ENCODE results near the gene MYO18B.

Gene MYO18B

DNA sequence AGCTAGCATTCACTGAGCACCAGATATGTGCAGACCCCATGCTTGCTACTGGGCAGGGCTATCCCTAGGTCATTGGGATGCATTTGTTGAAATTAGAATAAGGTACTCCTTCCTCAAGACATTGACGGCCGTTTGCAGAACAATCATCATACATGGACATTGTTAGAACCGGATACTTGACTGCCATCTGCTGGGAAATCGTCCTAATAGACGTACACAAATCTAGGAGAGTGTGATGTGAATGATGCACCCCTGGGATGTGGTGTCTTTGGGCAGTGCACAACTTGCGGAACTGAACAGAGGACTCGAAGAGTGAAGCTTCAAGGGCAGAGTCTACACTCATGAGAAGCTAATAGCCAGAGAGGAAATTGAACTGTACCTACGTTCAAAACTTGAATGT, 35.9 kb downstream of the MYO18B start:
- no peak for DNase-seq

DNA sequence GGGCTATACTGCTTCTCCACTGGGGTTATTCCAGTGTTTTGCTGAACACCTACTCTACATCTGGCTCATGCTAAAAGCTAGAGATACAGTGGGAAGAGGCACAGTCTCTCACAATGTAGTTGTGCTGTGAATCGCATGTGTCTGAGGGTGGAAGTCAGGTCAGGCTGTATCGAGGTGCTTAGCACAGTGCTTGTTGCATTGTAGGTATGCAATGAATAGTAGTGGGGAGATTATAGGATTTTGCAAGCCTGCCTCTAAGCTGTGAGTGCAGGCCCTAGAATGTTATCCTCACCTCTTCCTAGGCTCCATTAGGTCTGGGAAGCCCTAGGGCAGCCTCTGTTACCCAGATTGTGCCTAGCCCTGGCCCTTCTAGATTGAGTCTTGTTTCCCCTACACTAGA, 37.4 kb downstream of the MYO18B start:
- DNase-seq: no peak

DNA sequence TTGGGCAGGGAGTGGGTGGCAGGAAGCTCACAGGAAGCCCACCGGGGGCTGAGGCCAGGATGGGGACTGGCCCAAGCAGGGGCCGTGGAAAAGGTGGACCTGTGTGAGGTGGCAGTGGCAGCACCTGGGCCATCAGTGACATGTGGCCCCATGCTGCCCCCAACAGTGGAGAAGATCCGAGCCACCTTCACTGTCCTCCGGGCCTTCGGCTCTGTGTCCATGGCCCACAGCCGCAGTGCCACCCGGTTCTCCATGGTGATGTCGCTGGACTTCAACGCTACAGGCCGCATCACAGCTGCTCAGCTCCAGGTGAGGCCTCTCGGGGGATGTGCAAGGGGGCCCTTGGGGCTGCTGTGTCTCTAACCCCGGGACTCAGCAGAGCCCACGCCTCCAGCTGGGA, 37.9 kb downstream of the MYO18B start:
- DNase-seq: no peak

DNA sequence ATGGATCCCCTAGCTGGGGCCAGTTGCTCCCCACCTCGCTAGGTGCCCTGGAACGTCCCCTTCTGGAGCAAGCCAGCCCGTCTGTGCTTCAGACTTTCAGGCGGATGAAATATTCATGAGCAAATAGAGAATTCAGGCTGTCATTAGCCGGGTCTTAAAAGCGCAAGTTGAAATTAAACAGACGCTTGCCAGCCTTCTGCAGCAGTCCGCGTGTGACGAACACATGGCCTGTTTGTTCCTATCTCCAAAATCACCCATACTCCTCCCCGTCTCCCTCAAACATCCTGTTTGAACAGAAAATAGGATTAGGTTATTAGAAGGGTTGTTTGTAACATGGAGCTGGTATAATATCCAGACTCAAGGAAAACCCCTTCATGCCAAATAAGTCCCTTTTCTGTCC, 38.7 kb downstream of the MYO18B start:
- DNase-seq: no peak

DNA sequence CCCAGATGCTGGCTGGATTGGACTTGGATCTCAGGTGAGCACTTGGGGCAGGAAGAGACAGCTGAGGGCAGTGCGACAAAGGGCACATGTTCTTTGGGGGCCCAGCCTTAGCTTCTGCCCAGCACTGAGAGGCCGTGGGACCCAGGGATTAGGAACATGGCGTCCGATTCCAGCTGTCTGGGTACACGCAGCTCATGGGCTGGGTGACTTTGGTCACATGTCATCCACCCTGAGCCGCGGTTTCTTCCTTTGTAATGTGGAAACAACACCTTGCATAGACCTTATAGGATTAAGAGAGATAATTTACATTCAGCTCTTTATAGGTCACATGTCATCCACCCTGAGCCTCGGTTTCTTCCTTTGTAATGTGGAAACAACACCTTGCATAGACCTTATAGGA, 39.8 kb downstream of the MYO18B start:
- DNase-seq: no peak

DNA sequence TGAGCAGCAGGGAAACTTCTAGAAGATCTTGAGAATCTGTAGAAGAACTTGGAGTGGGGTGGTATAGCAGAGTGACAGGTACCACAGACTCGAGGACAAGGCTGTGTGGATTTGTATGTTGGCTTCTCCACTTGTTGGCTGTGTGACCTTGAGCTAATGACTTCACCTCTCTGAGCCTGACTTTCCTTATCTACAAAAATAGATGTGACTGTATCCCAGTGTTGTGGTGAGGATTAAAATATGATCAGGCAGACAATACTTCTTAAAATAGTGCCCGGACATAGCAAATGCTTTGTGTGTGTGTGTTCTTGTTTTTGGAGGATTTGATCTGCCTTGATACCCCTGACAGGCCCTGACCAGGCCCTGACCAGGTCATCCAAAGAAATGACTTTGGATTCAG, 40.8 kb downstream of the MYO18B start:
- no peak for DNase-seq

DNA sequence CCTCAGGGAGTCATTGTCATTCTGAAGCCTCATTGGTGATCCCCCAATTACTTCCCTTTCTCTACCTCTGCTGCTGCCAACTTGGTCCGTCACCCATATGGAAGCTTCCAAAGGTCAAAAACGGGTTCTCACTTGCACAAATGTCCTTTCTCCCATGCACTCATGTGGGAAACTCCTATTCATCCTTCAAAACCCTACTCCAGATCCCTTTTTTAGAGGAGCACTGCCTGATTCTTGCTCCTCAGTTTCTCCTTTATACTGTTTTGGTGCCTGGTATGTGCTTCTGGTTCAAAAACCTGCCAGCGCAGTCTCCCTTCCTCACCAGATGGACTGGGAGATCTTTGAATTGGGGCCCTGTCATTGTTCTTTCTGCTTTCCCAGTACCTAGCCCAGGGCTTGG, 41.9 kb downstream of the MYO18B start:
- DNase-seq: no peak

DNA sequence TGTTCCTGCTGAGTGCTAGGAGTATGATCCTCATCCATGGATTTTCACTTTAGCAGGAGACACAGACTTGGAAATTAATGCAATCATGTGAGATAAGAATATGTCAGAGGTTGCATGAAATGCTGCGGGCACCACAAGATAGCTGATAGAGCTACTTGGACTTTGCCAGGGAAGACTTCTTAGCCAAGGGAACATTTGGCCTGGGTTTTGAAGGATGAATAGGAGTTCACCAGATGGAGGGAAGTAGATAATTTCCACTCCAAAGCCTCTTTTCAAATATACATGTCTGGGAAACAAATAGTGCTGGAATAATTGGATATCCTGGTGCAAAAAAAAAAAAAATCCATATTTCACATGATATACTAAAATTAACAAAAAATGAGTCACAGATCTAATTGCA, 44.2 kb downstream of the MYO18B start:
- no peak for DNase-seq

DNA sequence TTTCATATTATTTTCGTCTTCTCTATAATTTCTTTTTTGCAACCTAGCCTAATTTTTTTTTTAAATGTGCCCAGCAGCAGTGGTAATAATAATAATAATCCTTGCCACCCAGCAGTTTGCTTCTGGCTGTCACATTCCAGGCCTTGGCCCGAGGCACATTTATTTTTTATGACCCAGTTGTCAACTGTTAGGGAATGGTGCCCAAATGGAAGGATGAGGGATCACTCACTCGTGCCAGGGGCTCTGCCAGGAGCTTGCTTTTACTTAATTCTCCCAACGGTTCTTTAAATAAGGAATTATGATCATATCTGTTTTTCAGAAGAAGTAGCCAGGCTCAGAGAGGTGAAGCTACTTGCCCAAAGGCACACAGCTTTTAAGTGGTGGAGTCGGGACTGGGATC, 49.6 kb downstream of the MYO18B start:
- no peak for DNase-seq

DNA sequence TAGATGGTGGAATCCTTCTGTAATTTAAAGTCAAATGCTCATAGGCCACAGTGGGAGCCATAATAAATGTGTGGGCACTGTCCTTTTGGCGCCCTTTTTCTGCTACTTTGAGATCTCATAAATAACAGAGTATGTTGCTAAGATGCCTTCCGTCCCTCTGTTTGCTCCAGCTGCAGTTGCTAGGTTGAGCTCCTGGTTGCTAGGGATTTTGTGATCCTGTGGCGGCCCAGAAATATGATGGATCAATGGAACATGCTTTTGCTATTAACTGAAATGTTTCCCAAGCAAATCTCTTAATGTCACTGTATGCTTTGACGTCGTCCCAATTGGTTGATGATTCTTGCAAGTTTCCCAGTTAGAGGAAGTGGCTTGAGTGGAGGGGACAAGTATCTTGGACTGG, 53.5 kb downstream of the MYO18B start:
- no peak for DNase-seq

DNA sequence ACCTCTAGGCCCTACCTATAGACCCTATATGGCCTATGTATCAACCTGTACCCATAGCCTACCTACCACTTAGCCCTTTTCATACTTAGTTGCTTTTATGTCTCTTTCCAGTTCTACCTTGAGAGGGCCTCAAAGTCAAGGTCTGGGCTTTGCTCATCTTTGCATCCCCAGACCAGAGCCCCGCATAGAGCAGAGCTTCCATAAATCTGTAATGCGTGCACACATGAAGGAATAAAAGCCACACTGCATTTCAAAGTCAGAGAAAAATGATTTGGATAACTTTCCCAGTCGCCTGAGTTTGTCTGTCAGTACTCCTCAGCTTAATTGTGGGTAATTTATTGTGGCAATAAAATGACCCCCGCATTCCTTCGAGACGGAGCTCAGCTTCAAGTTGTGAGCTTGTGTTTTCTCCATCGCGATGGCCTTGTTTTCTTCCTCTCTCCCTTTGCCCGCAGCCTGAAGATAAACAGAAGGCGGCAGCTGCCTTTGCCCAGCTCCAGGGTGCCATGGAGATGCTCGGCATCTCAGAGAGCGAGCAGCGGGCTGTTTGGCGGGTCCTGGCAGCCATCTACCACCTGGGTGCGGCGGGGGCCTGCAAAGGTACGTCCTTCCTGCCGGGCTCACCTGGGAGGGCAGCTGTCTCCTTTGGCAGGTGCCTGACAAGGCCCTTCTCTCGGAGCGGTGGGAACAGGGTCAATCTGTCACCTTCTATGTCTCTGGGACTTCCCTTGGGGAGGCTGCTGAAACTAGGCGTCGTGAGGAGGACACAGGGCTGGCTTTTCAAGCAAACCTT, 55.7 kb downstream of the MYO18B start:
- DNase-seq: no peak

DNA sequence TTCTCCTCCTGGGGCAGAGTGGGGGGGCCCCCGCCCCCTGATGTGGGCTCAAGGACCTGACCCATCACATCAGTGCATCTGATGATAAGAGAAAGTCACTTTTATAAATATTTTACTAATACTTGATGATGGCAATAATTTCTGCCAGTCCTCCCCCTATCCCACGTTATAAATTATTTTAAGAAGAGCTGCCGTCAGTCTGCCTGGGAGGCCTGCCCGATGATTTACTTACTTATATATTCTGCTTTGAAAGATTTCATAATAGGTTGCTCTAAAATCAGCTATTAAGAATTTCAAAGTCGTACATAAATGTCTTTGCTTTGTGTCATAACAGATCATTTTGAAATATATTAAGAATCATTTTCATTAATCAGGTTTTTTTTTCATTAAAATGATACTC, 58.8 kb downstream of the MYO18B start:
- DNase-seq: no peak

DNA sequence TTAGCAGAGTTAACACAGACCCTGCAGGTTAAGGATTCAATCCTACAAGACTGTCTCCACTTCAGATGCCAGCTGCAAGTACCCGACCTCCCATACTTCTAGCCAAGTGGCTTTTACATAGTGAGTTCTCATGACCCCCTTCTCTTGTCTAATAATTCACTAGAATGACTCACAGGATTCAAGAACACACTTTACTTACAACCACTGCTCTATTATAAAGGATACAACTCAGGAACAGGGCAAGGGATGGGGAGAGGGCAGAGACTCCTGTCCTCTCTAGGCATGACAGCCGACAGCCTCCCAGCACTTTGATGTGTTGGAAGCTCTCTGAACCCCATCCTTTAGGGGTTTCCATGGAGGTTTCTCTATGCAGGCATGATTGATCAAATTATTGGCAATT, 60.0 kb downstream of the MYO18B start:
- no peak for DNase-seq

DNA sequence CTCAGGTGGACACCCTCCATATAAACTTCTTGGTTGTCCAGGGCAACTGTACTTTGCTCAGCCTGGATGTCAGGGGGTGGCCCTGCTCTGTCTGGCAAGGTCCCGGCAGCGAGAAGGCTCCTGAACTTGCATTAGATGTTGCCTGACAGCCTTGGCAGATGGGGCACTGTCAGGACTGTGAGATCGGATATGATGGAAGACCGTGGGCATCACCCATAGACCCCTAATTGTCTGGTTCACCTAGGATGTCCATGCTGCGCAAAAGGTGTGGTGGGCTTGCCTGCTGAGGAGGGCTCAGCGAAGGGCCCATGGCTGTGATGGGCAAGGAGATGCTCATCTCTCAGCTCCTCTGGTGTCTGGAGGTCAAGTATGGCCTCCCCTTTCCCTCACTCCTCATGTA, 62.7 kb downstream of the MYO18B start:
- no peak for DNase-seq

DNA sequence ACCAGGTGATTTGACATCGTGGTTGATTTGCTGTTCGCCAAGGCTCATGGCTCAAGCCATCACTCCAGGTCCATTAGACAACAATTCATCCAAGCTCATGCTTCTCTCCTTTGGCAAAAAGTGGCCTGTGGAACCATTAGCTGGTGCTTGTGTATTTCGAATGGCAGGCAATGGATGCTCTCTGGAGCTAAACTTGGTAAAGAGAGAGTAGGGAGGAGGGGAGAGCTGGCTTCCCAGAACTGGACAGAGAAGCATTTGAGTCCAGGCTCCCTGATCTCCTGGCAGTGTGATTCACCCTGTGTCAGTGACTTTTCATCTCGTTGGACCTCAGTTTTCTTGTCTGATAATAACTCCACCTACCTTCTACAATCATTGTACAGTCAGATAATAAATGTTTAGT, 64.6 kb downstream of the MYO18B start:
- DNase-seq: no peak

DNA sequence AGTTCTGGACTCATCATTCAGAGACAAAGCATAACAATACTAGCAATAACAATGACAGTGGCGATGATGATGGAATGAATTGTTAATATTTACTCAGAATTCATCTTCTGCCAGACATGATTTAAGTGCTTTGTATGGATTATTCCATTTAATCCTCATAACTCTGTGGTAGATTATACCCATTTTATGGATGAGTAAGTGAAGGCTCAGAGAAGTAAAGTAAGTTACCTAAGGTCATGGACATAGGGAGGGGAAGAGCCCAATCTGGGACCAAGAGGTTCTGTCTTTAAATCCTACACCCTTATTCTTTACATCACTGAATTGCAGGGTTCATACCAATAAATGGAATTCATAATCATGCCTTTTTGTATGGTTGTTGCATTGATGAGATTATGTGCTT, 72.7 kb downstream of the MYO18B start:
- no peak for DNase-seq

DNA sequence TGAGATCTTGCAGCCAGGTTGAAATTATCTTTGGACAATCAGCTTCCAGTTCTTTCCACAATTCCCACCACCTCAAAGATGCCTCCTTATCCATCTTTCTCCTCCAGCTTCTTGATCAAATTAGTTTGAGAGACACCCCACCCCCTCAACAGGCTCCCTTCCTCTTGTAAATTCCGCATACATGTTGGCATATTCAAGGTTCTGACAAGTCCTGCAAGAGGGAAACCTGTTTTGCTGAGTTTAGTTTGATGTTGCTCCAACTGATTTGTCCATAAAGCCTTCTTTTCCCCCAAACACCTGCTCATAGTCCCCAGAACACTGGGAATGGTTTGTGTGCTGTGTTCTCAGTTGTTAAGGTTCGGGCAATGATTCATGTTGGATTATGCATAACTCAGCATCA, 73.6 kb downstream of the MYO18B start:
- DNase-seq: no peak

DNA sequence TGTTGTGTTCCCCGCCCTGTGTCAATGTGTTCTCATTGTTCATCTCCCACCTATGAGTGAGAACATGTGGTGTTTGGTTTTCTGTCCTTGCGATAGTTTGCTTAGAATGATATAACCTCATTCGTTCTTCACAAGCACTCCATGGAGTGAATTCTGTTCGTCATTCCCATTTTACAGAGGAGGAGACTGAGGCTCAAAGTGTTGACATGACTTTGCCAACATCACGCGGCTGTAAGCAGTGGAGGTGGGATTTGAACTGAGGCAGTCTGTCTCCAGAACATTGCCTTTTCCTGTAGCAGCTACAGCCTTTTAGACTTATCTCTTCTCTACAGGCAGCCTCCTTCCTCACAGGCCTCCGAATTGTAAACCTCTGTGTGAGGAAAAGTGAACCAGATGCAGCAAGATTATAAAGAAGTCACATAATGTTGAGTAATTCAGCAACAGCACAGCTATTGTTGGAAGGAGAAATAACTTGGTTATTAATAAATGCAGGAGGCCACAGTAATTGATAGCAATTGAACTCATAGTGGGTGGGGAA, 74.6 kb downstream of the MYO18B start:
- no peak for DNase-seq

DNA sequence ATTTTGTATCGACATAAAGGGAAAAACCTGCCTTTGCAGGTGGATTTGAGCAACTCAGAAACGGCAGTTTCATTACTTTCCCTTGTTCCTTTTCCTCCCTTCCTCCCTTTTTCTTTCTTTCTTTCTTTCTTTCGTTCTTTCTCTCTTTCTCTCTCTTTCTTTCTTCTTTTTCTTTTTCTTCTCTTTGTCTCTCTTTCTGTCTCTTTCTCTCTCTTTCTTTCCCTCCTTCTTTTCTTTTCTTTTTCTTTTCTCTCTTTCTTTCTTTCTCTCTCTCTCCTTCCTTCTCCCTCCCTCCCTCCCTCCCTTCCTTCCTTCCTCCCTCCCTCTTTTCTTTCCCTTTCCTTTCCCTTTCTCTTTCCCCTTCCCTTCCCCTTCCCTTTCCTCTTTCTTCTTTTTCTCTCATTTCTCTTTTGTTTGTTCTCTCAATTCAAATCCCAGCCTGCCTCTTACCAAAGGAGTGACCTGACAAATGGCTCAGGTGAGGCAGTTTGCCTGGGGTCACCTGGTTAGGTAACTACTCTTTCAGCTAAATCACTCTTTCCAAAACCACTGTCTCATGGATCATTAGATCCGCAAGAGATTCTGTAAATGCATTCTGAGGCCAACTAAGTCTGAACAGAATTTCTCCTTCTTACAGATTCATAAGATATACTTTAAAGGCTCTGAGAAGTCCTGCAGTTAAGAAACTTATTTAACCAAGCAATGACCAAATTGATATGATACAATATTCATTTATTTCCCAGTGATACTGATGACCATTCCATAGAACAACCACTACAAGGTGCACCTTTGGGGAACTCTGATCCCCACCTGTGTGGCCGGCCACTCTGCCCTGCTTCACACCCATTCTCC, 75.3 kb downstream of the MYO18B start:
- DNase-seq: no peak

DNA sequence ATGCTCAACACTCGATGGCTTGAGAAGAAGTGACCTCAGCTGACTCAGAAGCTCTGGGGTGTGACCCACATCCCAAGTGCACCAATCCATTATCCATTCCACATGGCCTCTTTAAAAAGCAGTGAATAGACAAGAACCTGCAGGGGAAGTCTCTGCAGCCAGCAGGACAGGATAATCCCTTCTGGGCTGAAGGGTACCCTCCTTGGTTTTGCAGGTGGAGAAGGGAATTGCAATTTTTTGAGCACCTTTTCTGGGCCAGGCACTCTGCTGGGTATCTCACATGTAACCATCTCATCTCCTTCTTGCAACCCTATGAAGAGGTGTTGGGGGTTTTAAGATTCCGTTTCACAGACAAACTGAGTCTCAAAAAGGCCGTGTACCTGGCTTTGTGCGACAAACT, 76.6 kb downstream of the MYO18B start:
- no peak for DNase-seq

DNA sequence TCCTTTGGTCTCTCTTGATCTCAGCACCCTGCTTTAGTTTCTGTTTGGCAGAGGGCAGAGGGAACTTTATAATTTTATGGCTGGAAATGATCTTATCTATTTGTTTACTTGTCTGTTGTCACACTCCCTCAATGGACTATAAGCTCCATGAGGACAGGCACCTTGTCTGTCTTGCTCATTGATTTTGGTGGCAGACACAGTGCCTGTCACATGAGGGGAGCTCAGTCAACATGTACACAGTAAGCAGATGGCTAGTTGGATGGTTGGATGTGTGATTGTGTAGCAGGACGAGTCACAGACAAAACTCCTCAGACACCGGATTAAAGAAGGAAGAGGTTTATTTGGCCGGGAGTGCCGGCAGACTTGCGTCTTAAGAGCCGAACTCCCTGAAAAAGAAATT, 80.4 kb downstream of the MYO18B start:
- no peak for DNase-seq

DNA sequence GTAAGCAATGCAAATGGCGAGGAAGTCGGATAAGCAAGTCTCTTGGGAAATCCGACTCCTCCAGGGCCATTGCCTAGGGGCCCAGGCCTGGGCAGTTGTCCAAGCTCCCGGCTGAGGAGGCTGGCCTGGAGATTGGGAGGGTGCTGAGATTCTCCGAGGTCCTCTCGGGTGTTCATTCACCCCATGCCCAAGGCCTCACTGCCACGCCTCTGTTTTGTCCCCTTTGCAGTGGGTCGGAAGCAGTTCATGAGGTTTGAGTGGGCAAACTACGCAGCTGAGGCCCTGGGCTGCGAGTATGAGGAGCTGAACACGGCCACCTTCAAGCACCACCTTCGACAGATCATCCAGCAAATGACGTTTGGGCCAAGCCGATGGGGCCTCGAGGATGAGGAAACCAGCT, 81.3 kb downstream of the MYO18B start:
- no peak for DNase-seq

DNA sequence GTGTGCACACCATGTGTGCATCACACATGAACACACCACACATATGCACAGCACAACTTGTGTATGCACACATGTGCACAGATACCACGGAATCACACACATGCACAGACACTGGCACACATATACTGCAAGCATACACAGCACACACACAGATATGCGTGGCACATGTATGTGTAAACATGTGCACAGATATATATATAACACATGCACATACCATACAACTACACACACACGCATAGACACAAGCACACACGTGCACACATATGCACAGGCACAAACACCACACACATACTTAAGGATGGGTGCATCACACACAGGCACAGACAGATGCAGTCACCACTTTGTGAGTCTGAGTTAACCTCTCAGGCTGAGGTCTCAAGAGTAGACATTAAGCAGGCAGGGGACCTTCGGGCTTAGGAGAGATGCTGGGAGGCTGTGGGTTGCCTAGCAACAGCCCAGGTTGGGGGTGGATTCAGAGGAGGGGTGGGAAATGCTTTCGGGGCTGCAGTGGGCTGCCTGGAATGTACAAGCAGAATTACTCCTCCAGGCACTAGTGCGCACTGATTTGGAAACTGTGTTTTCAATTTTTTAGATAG, 82.9 kb downstream of the MYO18B start:
- no peak for DNase-seq

DNA sequence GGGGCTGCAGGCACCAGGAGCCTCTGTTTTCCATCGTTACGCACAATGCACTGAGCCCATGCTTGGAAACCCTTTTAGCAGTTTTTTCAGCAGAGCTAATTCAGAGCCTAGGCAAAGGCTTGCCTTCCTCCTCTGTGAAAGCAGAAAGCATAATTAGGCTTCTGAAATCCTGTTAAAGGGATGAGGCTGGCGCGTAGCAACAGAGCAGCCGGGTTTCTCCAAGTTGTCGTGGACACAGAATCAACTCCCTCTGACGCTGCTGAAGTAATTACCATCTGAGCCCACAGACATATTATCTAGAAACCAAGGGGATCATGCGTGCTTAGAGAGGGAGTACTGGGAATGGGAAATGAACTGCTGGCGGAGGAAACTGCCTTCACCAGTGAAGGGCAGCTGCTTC, 85.4 kb downstream of the MYO18B start:
- DNase-seq: no peak
